A673 (cell line): ENCODE measurements around the gene PRKCB.

ENCODE experiments used
- EZH2 ChIP-seq: fragments of 200-600 bp; sonication (generic); IDR thresholded peaks from 2 replicates; pipeline ENCODE4 v1.6.1; 2017; ENCODE audit warnings: borderline replicate concordance, low read depth, mild to moderate bottlenecking, mixed read lengths, antibody characterized with exemption, low read length; ENCODE audit not compliant: poor library complexity, severe bottlenecking
- TF ChIP-seq, protein P1 (sequence below): fragments of 300-800, 200-600 bp; sonication (generic); conservative IDR thresholded peaks from 2 replicates; pipeline ENCODE4 v1.5.1; 2017; ENCODE audit warnings: low read depth, mild to moderate bottlenecking, antibody characterized with exemption, low read length, moderate library complexity, mixed read lengths

GRCh38 chr16:23976091-23976490 is 140.3 kb downstream of the PRKCB start:
- TF ChIP-seq, protein P1, sequence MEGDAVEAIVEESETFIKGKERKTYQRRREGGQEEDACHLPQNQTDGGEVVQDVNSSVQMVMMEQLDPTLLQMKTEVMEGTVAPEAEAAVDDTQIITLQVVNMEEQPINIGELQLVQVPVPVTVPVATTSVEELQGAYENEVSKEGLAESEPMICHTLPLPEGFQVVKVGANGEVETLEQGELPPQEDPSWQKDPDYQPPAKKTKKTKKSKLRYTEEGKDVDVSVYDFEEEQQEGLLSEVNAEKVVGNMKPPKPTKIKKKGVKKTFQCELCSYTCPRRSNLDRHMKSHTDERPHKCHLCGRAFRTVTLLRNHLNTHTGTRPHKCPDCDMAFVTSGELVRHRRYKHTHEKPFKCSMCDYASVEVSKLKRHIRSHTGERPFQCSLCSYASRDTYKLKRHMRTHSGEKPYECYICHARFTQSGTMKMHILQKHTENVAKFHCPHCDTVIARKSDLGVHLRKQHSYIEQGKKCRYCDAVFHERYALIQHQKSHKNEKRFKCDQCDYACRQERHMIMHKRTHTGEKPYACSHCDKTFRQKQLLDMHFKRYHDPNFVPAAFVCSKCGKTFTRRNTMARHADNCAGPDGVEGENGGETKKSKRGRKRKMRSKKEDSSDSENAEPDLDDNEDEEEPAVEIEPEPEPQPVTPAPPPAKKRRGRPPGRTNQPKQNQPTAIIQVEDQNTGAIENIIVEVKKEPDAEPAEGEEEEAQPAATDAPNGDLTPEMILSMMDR, result no peak
- no peak for TF ChIP-seq EZH2
